Measurements from ENCODE around the gene CPNE1.

Gene CPNE1

DNA sequence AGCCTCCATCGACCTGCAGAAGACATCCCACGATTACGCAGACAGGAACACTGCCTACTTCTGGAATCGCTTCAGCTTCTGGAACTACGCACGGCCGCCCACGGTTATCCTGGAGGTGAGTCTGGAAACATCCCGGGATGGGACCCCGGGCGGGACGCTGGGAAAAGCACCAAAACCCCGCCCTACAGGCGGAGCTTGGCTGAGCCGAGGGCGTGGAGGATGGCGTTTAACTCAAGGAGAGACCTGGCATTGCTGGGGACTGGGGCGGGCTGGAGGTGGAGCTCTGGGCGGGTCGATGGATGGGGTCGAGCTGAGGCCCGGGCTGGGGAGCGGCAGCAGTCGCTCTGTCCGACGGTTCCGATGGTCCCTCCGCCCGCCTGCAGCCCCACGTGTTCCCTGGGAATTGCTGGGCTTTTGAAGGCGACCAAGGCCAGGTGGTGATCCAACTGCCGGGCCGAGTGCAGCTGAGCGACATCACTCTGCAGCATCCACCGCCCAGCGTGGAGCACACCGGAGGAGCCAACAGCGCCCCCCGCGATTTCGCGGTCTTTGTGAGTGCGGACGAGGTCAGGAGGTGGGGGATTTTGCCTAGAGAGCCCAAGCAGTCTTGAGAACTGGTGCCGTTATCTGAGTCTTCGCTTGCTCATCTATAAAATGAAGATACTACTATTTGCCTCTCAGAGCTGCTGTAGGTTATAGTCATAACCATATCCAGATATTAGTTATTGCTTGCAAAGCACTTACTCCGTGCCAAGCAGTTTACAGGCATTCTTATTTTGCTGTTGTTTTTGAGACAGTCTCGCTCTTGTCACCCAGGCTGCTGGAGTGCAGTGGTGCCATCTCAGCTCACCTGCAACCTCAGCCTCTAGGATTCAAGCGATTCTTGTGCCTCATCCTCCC, 45.3 kb downstream of the CPNE1 start:
- peak; percentile 80 to 88 for DNase-seq (ENCODE audit: low read depth in 2 of 2)
- TF ChIP-seq, protein P1, sequence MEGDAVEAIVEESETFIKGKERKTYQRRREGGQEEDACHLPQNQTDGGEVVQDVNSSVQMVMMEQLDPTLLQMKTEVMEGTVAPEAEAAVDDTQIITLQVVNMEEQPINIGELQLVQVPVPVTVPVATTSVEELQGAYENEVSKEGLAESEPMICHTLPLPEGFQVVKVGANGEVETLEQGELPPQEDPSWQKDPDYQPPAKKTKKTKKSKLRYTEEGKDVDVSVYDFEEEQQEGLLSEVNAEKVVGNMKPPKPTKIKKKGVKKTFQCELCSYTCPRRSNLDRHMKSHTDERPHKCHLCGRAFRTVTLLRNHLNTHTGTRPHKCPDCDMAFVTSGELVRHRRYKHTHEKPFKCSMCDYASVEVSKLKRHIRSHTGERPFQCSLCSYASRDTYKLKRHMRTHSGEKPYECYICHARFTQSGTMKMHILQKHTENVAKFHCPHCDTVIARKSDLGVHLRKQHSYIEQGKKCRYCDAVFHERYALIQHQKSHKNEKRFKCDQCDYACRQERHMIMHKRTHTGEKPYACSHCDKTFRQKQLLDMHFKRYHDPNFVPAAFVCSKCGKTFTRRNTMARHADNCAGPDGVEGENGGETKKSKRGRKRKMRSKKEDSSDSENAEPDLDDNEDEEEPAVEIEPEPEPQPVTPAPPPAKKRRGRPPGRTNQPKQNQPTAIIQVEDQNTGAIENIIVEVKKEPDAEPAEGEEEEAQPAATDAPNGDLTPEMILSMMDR (IDR thresholded peaks at IDR 0.05; ENCODE audit: low read depth, low read length), result peak; percentile 36
- H3K4me3 ChIP-seq (replicated peaks in 1 of 2; ENCODE audit: low read depth in 2 of 2, low read length in 2 of 2), result peak overlapping the region; percentile 65 to 82

DNA sequence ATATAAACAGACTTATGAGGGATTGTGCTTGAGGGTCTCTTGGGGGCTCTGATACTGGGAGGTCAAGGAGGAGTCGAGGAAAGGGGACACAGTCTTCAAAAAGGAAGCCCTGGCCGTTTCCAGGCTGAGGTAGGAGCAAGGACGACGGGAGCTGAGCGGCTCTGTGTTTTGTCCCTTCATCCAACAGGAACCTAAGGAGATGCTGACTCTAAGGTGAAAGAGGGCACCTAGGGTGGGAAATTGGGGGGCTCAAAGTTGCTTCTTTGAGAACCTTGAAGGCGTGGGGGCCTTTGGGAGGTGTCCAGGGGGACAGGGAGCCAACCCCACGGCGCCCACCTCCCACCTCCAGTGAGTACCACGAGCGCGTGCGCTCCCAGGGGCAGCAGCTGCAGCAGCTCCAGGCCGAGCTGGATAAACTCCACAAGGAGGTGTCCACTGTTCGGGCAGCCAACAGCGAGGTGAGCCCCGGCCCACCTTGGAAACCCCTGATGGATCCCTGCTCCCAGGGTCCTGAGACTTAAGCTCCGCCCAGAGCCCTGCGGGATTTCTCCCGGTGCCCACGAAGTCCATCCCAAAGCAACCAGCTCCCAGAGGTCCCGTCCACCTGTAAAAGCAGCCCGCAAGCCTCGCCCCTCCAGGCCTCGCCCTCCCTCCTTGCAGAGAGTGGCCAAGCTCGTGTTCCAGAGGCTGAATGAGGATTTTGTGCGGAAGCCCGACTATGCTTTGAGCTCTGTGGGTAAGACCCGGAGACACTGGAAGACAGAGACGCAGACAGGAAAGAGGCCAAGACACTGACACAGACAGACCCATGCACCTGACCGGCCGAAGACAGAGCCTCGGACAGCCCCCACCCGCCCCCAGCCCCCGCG, 46.2 kb downstream of the CPNE1 start:
- TF ChIP-seq, protein P1 (IDR thresholded peaks at IDR 0.05; ENCODE audit: low read depth, low read length), result no peak
- H3K4me3 ChIP-seq (replicated peaks in 1 of 2; ENCODE audit: low read depth in 2 of 2, low read length in 2 of 2), result peak overlapping the region; percentile 65 to 82
- DNase-seq (ENCODE audit: low read depth in 2 of 2), result peak; percentile 37 to 46

DNA sequence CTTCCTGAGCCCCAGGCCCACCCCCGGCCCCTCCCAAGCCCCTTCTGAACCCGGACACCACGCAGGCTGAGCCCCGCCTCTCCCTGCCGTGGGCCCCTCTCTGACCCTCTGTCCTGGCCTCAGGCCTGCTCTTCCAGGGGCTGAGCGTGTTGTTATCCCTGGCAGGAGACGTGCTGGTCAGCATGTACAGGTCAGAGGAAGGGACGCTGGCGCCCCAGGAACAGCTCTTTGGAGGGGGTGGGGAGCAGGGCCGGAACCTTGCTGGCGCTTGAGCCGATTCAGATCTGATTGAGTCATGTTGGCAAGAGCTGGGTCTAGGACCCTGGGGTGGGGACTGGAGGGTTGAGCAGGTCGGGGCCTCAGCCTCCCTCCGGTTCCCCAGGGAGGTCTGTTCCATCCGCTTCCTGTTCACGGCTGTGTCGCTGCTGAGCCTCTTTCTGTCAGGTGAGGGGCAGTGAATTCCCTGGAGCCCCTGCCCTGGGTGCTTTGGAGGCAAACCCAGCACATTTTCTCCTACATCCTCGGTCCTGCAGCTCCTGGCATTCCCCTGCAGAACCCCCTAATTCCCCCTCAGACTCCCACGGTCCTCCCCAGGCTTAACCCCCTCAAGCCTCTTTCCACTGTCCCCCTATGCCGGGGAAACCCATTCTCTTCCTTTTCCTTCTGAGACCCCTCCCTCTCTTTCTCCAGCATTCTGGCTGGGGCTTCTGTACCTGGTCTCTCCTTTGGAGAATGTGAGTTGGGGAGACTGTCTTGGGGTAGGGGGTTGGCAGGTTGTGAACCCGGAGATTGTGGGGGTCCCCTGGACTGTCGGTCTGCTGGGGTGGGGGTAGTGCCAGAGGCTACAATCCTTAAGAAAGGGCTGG, 47.1 kb downstream of the CPNE1 start:
- H3K4me3 ChIP-seq (replicated peaks in 1 of 2; ENCODE audit: low read depth in 2 of 2, low read length in 2 of 2), result peak overlapping the region; percentile 65 to 82
- DNase-seq (ENCODE audit: low read depth in 2 of 2), result peak; percentile 72 to 78
- TF ChIP-seq, protein P1 (IDR thresholded peaks at IDR 0.05; ENCODE audit: low read depth, low read length), result peak; percentile 32

DNA sequence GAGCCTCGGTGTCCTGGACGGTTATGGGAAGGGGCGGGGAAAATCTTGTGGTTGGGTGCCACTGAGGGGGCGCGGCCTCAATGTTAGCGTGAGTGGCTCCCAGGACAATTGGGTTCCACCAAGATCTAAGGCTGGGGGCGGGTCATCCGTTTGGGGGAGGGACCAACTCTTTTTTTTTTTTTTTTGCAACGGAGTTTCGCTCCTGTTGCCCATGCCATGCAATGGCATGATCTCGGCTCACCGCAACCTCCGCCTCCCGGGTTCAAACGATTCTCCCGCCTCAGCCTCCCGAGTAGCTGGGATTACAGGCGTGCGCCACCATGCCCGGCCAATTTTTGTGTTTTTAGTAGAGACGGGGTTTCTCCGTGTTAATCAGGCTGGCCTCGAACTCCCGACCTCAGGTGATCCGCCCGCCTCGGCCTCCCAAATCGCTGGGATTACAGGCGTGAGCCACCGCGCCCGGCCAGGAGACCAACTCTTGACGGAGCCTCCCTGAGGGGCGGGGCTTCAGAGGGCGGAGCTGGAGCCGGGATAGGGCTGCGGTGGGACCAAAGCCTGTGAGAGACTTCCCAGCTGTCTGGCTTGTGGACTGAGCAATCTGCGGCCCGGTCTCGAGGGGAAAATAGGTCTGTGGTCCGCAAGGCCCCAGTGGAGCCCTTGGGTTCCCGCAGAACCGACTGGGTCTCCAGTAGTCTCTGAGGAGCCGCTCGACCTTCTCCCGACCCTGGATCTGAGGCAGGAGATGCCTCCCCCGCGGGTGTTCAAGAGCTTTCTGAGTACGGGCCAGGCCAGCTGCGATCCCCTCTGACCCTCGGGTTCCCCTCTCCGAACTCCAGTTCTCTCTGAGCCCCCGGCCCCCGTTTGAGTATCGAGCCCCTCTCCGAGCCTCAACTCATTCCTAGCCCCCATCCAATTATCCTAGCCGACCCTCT, 48.0 kb downstream of the CPNE1 start:
- peak; percentile 100 for DNase-seq (ENCODE audit: low read depth in 2 of 2)
- peak overlapping the region; percentile 65 to 82 for H3K4me3 ChIP-seq (replicated peaks in 1 of 2; ENCODE audit: low read depth in 2 of 2, low read length in 2 of 2)
- TF ChIP-seq, protein P1 (IDR thresholded peaks at IDR 0.05; ENCODE audit: low read depth, low read length), result no peak

DNA sequence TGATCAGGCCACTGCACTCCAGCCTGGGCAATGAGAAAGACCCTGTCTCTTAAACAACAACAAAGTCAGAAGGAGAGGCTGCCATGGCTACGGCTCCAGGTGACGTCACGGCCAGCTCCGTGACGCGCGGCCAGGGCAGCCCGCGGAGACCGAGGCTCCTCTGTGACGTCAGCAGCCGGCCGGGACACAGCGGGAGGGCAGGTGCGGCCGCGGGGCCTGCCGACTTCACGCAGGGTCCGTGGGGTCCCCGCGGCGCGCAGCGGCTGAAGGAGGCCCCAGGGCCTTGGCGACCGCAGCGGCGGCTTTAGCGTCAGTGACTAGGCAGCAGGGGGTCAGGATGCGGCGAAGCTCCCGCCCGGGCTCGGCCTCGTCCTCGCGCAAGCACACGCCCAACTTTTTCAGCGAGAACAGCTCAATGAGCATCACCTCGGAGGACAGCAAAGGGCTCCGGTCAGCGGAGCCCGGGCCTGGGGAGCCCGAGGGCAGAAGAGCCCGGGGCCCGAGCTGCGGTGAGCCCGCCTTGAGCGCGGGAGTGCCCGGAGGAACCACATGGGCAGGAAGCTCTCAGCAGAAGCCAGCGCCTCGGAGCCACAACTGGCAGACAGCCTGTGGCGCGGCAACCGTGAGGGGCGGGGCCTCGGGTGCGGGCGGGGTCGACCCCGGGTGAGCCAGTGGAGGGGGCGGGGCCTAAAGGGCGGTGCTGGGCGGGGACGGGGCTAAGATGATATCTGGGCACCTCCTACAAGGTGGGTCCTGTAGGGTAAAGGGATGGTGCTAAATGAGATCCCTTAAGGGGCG, 48.8 kb downstream of the CPNE1 start, which contains the start of gene SPAG4:
SPAG4 (plus strand) TSS at position 163 of the 798 bp plus-strand sequence; CDS start at position 338, 175 bp downstream.
- DNase-seq (ENCODE audit: low read depth in 2 of 2), result peak in 1 of 2 donors; percentile 85
- TF ChIP-seq, protein P1 (IDR thresholded peaks at IDR 0.05; ENCODE audit: low read depth, low read length), result no peak
- H3K4me3 ChIP-seq (replicated peaks in 1 of 2; ENCODE audit: low read depth in 2 of 2, low read length in 2 of 2), result peak within 1 kb of the TSS; percentile 65 to 82
